DND-41 (cell line): ENCODE data around the gene WIPI1.

Experiments
- ATAC-seq: fragments of 200-7000 bp; cut with Tn5 transposase; 3 replicates; pipeline ENCODE4 v1.9.1; 2021; ENCODE audit warnings: low read depth; ENCODE audit not compliant: insufficient read depth
- DNase-seq: peaks from one replicate; pipeline ENCODE4 v3.0.0-alpha.2; 2020
- H2AFZ ChIP-seq: 2 replicates; pipeline ENCODE4 v1.6.0; 2012; ENCODE audit warnings: low read depth, low read length
- H3K27ac ChIP-seq: 2 replicates; pipeline ENCODE4 v1.5.1; 2012; ENCODE audit warnings: low read length, inconsistent platforms
- H3K27me3 ChIP-seq: fragments of 200-600 bp; sonication (generic); 2 replicates; pipeline ENCODE4 v1.6.0; 2012; ENCODE audit warnings: low read length, mild to moderate bottlenecking, inconsistent platforms; ENCODE audit not compliant: insufficient read depth, poor library complexity
- H3K36me3 ChIP-seq: 2 replicates; pipeline ENCODE4 v1.5.1; 2012; ENCODE audit warnings: low read length, inconsistent platforms; ENCODE audit not compliant: insufficient read depth
- H3K4me1 ChIP-seq: 2 replicates; pipeline ENCODE4 v1.5.1; 2012; ENCODE audit warnings: mild to moderate bottlenecking, low read length; ENCODE audit not compliant: insufficient read depth
- H3K4me2 ChIP-seq: 2 replicates; pipeline ENCODE4 v1.6.0; 2012; ENCODE audit warnings: mild to moderate bottlenecking, moderate library complexity, low read length, inconsistent platforms; ENCODE audit not compliant: insufficient read depth
- H3K4me3 ChIP-seq, 2 experiments: fragments of 200-600 bp in 1 of 2; shearing (Covaris generic) in 1 of 2; 2 replicates each; pipeline ENCODE4 v1.5.1; 2012 to 2016; ENCODE audit warnings: inconsistent platforms in 2 of 2, low read length in 2 of 2, mild to moderate bottlenecking in 2 of 2, low read depth in 1 of 2, moderate library complexity in 1 of 2
- H3K79me2 ChIP-seq: 2 replicates; pipeline ENCODE4 v1.6.0; 2012; ENCODE audit warnings: low read length, inconsistent platforms; ENCODE audit not compliant: insufficient read depth
- H3K9ac ChIP-seq: 2 replicates; pipeline ENCODE4 v1.6.0; 2012; ENCODE audit warnings: low read depth, mild to moderate bottlenecking, inconsistent platforms, low read length, moderate library complexity
- H3K9me3 ChIP-seq: 2 replicates; pipeline ENCODE4 v1.5.1; 2012; ENCODE audit warnings: low read length, moderate library complexity, mild to moderate bottlenecking, inconsistent platforms; ENCODE audit not compliant: insufficient read depth, severe bottlenecking
- H4K20me1 ChIP-seq: 2 replicates; pipeline ENCODE4 v1.6.0; 2012; ENCODE audit warnings: low read length; ENCODE audit not compliant: insufficient read depth
- EZH2 ChIP-seq: IDR thresholded peaks from 3 replicates; pipeline ENCODE4 v1.6.1; 2012; ENCODE audit warnings: borderline replicate concordance, low read depth, mild to moderate bottlenecking, moderate library complexity, low read length, inconsistent platforms; ENCODE audit not compliant: severe bottlenecking
- TF ChIP-seq, protein P1 (sequence below): IDR thresholded peaks from 2 replicates; pipeline ENCODE4 v1.5.1; 2012; ENCODE audit warnings: borderline replicate concordance, low read length, moderate library complexity, mild to moderate bottlenecking; ENCODE audit not compliant: poor library complexity, severe bottlenecking; ENCODE audit errors: extremely low read depth

Gene WIPI1

DNA sequence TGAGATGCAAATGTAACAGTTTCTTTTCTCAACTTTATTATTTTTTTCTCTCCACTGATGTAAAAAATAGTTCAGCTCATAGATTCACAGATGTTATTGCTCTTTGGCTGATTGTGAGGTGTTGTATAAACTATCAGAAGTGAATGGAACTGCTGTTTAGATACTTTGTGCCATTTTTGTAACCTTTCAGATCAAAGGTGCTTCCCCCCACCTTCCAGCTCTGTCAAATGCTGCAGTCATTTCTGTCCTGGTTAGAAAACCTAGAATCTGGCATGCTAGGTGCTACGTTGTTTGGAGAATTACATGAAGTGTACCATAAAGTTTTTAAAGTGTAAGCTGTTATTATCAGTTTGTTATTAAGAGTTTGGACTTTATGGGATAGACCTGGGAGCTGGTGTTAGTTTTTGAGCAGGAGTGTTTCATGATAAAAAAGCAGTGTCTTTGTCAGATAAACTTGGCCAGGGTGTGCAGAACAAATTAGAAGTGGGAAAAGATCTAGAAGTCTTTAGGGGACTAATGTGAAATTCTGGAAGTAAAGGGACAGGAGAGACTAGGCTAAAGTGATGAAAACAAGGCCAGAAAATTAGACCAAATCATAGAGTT lies 1.8 kb upstream of the WIPI1 start:
- ATAC-seq (no peak), DNase-seq (no peak)
- H3K4me1 ChIP-seq = peaks cover 62% of the 10 kb centered on the region

DNA sequence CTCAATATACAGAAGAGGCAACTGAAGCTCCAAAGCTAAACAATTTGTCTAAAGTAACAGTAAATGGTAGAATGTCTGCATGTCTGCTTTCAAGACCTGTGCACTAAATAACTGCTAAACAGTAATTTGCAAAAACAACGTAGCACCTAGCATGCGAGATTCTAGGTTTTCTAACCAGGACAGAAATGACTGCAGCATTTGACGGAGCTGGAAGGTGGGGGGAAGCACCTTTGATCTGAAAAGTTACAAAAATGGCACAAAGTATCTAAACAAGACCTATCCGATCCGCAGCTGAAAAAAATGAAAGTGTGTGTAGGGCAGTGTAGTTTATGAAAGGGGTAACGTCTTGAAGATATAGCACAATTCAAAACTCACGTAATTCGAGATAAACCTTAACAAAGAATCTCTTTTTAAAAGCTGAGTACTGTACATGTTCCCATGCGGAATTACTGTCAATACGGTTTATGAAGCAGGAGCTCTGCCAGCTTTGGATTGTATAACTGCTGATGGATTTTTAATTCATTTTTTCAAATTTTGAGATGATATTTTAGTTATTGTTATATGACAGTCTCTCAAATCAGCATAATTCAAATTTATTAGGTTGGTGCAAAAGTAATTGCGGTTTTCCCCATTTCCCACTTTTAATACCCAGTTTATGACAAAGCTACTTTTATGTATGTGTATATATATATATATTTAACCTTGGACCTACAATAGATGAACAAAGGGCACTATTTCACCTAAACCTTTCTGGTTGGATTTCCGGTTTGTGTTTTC lies 1.2 kb upstream of the WIPI1 start:
- ATAC-seq (no peak), DNase-seq (no peak)
- TF ChIP-seq EZH2 = no peak
- TF ChIP-seq, protein P1, sequence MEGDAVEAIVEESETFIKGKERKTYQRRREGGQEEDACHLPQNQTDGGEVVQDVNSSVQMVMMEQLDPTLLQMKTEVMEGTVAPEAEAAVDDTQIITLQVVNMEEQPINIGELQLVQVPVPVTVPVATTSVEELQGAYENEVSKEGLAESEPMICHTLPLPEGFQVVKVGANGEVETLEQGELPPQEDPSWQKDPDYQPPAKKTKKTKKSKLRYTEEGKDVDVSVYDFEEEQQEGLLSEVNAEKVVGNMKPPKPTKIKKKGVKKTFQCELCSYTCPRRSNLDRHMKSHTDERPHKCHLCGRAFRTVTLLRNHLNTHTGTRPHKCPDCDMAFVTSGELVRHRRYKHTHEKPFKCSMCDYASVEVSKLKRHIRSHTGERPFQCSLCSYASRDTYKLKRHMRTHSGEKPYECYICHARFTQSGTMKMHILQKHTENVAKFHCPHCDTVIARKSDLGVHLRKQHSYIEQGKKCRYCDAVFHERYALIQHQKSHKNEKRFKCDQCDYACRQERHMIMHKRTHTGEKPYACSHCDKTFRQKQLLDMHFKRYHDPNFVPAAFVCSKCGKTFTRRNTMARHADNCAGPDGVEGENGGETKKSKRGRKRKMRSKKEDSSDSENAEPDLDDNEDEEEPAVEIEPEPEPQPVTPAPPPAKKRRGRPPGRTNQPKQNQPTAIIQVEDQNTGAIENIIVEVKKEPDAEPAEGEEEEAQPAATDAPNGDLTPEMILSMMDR = no peak
- H3K79me2 ChIP-seq = no peaks in the 10 kb centered on the region
- H3K4me2 ChIP-seq = peak overlapping the region; percentile 92
- H3K36me3 ChIP-seq = no peaks in the 10 kb centered on the region
- H3K27me3 ChIP-seq = no peaks in the 10 kb centered on the region
- no peak overlapping the region for H2AFZ ChIP-seq
- no peaks in the 10 kb centered on the region for H4K20me1 ChIP-seq
- H3K9me3 ChIP-seq = no peaks in the 10 kb centered on the region
- H3K4me3 ChIP-seq = peak overlapping the region; percentile 20 to 60; a peak in 3 of 4 replicates
- H3K27ac ChIP-seq = 0 out of 2 replicates have a peak overlapping the region, but pooled peaks have one; percentile 14
- H3K9ac ChIP-seq = peak overlapping the region; percentile 25
- peaks cover 62% of the 10 kb centered on the region for H3K4me1 ChIP-seq

More for the DNA sequence above, 1.8 kb upstream of the WIPI1 start:
- no peaks in the 10 kb centered on the region for H3K79me2 ChIP-seq
- no peaks in the 10 kb centered on the region for H4K20me1 ChIP-seq
- no peak for TF ChIP-seq EZH2
- TF ChIP-seq, protein P1 = no peak
- H2AFZ ChIP-seq = no peak overlapping the region
- no peak overlapping the region for H3K27ac ChIP-seq
- no peaks in the 10 kb centered on the region for H3K36me3 ChIP-seq
- H3K4me2 ChIP-seq = no peak overlapping the region
- H3K27me3 ChIP-seq = no peaks in the 10 kb centered on the region
- H3K9me3 ChIP-seq = no peaks in the 10 kb centered on the region
- H3K4me3 ChIP-seq = no peak overlapping the region
- no peak overlapping the region for H3K9ac ChIP-seq

DNA sequence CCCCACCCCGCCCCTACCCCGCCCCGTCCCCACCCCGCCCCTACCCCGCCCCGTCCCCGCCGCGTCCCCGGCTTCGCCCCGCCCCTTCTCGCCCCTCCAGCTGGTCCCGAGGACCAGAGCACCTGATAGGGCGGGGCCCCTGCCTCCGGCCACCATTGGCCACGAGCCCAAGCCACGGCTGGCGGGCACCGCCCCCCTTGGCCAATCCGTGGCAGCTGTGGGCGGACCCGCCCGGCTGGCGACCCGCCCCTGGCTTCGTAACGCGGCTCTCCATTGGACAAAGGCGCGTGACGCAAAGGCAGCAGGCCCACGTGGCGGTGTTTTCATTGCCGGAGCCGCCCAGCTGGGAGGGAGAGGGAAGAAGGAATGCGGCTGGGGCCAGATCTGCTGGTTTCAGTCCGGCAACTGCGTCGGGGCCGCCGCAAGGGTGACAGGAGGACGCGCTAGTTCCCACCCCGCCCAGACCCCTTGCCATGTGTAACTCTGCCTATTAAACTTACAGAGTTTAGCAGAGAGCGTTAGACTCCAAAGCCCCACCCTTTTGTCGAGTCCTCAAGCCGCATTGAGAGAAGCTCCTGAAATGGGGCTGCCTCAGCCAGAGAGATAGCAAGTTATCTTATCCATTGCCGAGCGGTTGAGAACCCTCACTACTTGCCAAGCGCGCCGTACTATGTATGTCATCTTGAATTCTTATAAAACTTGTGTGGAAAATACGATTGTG lies 403 bp upstream of the WIPI1 start:
- Histone ChIP-seq H3K4me1 (peaks cover 58% of the 10 kb centered on the region), H4K20me1 (no peaks in the 10 kb centered on the region), H3K9ac (peak overlapping the region; percentile 25), H3K36me3 (no peaks in the 10 kb centered on the region), H3K9me3 (no peaks in the 10 kb centered on the region), H3K4me2 (peak overlapping the region; percentile 98), H3K4me3 (peak overlapping the region; percentile 20 to 60; a peak in 3 of 4 replicates), H2AFZ (peak overlapping the region; percentile 66), H3K27me3 (no peaks in the 10 kb centered on the region), H3K27ac (0 out of 2 replicates have a peak overlapping the region, but pooled peaks have one; percentile 14), H3K79me2 (no peaks in the 10 kb centered on the region)
- TF ChIP-seq, protein P1 = no peak
- TF ChIP-seq EZH2 = no peak
- DNase-seq (peak; percentile 99), ATAC-seq (peak; percentile 85)
